Neural progenitor cell (in vitro differentiated cells): ENCODE data around the gene PRKCE. TPM values are rescaled to one million over a fixed set of nuclear protein-coding genes. Genes with fewer than 3 reads are reported as not detected.

Source experiments
- DNase-seq: peaks from one replicate; pipeline ENCODE4 v3.0.0-alpha.2; 2016; ENCODE audit warnings: low spot score
- H2AFZ ChIP-seq: fragments of 200-600 bp; sonication (generic); replicated peaks from 2 replicates; pipeline ENCODE4 v1.6.1; 2016; ENCODE audit warnings: antibody characterized with exemption
- H3F3A ChIP-seq: fragments of 200-600 bp; sonication (generic); 2 replicates; pipeline ENCODE4 v1.6.1; 2016; ENCODE audit warnings: antibody characterized with exemption, low read depth
- H3K27ac ChIP-seq: fragments of 200-600 bp; sonication (generic); 2 replicates; pipeline ENCODE4 v1.5.1; 2016; ENCODE audit warnings: mild to moderate bottlenecking
- H3K27me3 ChIP-seq: fragments of 200-600 bp; sonication (generic); 2 replicates; pipeline ENCODE4 v1.6.1; 2016; ENCODE audit warnings: mild to moderate bottlenecking, moderate library complexity
- H3K36me3 ChIP-seq: fragments of 200-600 bp; sonication (generic); 2 replicates; pipeline ENCODE4 v1.5.1; 2016
- H3K4me1 ChIP-seq: fragments of 200-600 bp; sonication (generic); 2 replicates; pipeline ENCODE4 v1.6.1; 2016; ENCODE audit warnings: mixed run types
- H3K4me2 ChIP-seq: fragments of 200-600 bp; sonication (generic); 2 replicates; pipeline ENCODE4 v1.6.1; 2016
- H3K4me3 ChIP-seq: fragments of 200-600 bp; sonication (generic); 2 replicates; pipeline ENCODE4 v1.5.1; 2016
- H3K79me2 ChIP-seq: fragments of 200-600 bp; sonication (generic); 2 replicates; pipeline ENCODE4 v1.6.1; 2016; ENCODE audit warnings: low read depth
- H3K9ac ChIP-seq: fragments of 200-600 bp; sonication (generic); 2 replicates; pipeline ENCODE4 v1.6.1; 2016
- H3K9me3 ChIP-seq: fragments of 200-600 bp; sonication (generic); 2 replicates; pipeline ENCODE4 v1.5.1; 2016; ENCODE audit warnings: low read depth
- H4K20me1 ChIP-seq: fragments of 200-600 bp; sonication (generic); 2 replicates; pipeline ENCODE4 v1.6.1; 2016; ENCODE audit warnings: low read depth
- H3K27ac Mint-ChIP-seq: 3 replicates; pipeline ENCODE4 v1.8.0; 2021; ENCODE audit warnings: mixed read lengths
- H3K27me3 Mint-ChIP-seq: 2 replicates; pipeline ENCODE4 v1.8.0; 2022; ENCODE audit warnings: low read depth, mild to moderate bottlenecking, inconsistent platforms, moderate library complexity, mixed read lengths; ENCODE audit not compliant: insufficient read depth
- H3K36me3 Mint-ChIP-seq: 3 replicates; pipeline ENCODE4 v1.8.0; 2021; ENCODE audit warnings: mixed read lengths
- H3K4me1 Mint-ChIP-seq: 3 replicates; pipeline ENCODE4 v1.8.0; 2021; ENCODE audit warnings: mixed read lengths
- H3K4me3 Mint-ChIP-seq: 3 replicates; pipeline ENCODE4 v1.8.0; 2021; ENCODE audit warnings: mild to moderate bottlenecking, moderate library complexity, mixed read lengths
- H3K9me3 Mint-ChIP-seq: 3 replicates; pipeline ENCODE4 v1.8.0; 2020; ENCODE audit warnings: mixed read lengths
- CTCF ChIP-seq: fragments of 200-600 bp; sonication (generic); IDR thresholded peaks from 2 replicates; pipeline ENCODE4 v1.5.1; 2017; ENCODE audit warnings: antibody characterized with exemption, mild to moderate bottlenecking
- EZH2 ChIP-seq: fragments of 200-600 bp; sonication (generic); IDR thresholded peaks from 2 replicates; pipeline ENCODE4 v1.6.1; 2017; ENCODE audit warnings: antibody characterized with exemption, mild to moderate bottlenecking, moderate library complexity
- EZH2phosphoT487 ChIP-seq: fragments of 200-600 bp; sonication (generic); IDR thresholded peaks from 2 replicates; pipeline ENCODE4 v1.6.1; 2017; ENCODE audit warnings: antibody characterized with exemption
- total RNA-seq: library from RNA; depleted of rRNA; stranded (reverse); fragments of >200 nt; gene quantifications from 2 replicates; pipeline ENCODE4 v1.2.3, GENCODE V29; 2015; ENCODE audit warnings: low replicate concordance

Gene PRKCE
- total RNA-seq, 1 donor from 2014 or later, result 4.1 TPM

GRCh38 chr2:46227022-46227421 is 575.5 kb downstream of the PRKCE start:
- H3K27ac Mint-ChIP-seq, result no peak overlapping the region
- peaks cover 16% of the 10 kb centered on the region for H3K4me1 Mint-ChIP-seq
- peaks cover 10% of the 10 kb centered on the region for H3K9me3 Mint-ChIP-seq

GRCh38 chr2:46227674-46228289 is 576.3 kb downstream of the PRKCE start:
- Histone ChIP-seq H3K9ac (no peak overlapping the region), H4K20me1 (no peaks in the 10 kb centered on the region), H3K36me3 (no peaks in the 10 kb centered on the region), H3F3A (peaks cover 9% of the 10 kb centered on the region), H3K79me2 (no peaks in the 10 kb centered on the region), H3K27ac (no peak overlapping the region), H2AFZ (no peak overlapping the region), H3K4me2 (no peak overlapping the region), H3K4me1 (peaks cover 8% of the 10 kb centered on the region), H3K27me3 (no peaks in the 10 kb centered on the region), H3K4me3 (no peak overlapping the region), H3K9me3 (no peaks in the 10 kb centered on the region)
- H3K4me1 Mint-ChIP-seq, result peaks cover 16% of the 10 kb centered on the region
- DNase-seq, result no peak
- TF ChIP-seq CTCF (no peak), EZH2phosphoT487 (no peak), EZH2 (no peak)
- no peak overlapping the region for H3K27ac Mint-ChIP-seq
- peaks cover 2% of the 10 kb centered on the region for H3K27me3 Mint-ChIP-seq
- no peaks in the 10 kb centered on the region for H3K36me3 Mint-ChIP-seq
- no peak overlapping the region for H3K4me3 Mint-ChIP-seq
- peaks cover 8% of the 10 kb centered on the region for H3K9me3 Mint-ChIP-seq

More at GRCh38 chr2:46227022-46227421, 575.5 kb downstream of the PRKCE start:
- Histone ChIP-seq H3K4me2 (no peak overlapping the region), H3K27me3 (no peaks in the 10 kb centered on the region), H3K79me2 (no peaks in the 10 kb centered on the region), H3K9me3 (no peaks in the 10 kb centered on the region), H3K4me3 (no peak overlapping the region), H3K9ac (no peak overlapping the region), H3K27ac (no peak overlapping the region), H3K36me3 (no peaks in the 10 kb centered on the region), H3F3A (peaks cover 9% of the 10 kb centered on the region), H4K20me1 (no peaks in the 10 kb centered on the region), H3K4me1 (peaks cover 8% of the 10 kb centered on the region), H2AFZ (no peak overlapping the region)
- H3K27me3 Mint-ChIP-seq, result peaks cover 2% of the 10 kb centered on the region
- no peak for TF ChIP-seq EZH2phosphoT487
- TF ChIP-seq EZH2, result no peak
- no peak for TF ChIP-seq CTCF
- no peak for DNase-seq
- H3K4me3 Mint-ChIP-seq, result no peak overlapping the region
- H3K36me3 Mint-ChIP-seq, result no peaks in the 10 kb centered on the region

GRCh38 chr2:46229134-46230063 is 577.9 kb downstream of the PRKCE start:
- H3K36me3 Mint-ChIP-seq, result no peaks in the 10 kb centered on the region
- no peaks in the 10 kb centered on the region for H4K20me1 ChIP-seq
- peaks cover 3% of the 10 kb centered on the region for H3K9me3 Mint-ChIP-seq
- H3K27ac ChIP-seq, result no peak overlapping the region
- H3K79me2 ChIP-seq, result no peaks in the 10 kb centered on the region
- peaks cover 9% of the 10 kb centered on the region for H3F3A ChIP-seq
- TF ChIP-seq EZH2 (no peak), EZH2phosphoT487 (no peak), CTCF (peak; percentile 10)
- H3K4me1 ChIP-seq, result peaks cover 8% of the 10 kb centered on the region
- no peaks in the 10 kb centered on the region for H3K36me3 ChIP-seq
- no peak overlapping the region for H3K9ac ChIP-seq
- H3K27me3 Mint-ChIP-seq, result peaks cover 2% of the 10 kb centered on the region
- H3K27me3 ChIP-seq, result no peaks in the 10 kb centered on the region
- no peak overlapping the region for H3K27ac Mint-ChIP-seq
- H3K4me1 Mint-ChIP-seq, result peaks cover 16% of the 10 kb centered on the region
- DNase-seq, result peak; percentile 41
- no peaks in the 10 kb centered on the region for H3K9me3 ChIP-seq
- H2AFZ ChIP-seq, result no peak overlapping the region
- H3K4me3 ChIP-seq, result no peak overlapping the region
- no peak overlapping the region for H3K4me3 Mint-ChIP-seq
- H3K4me2 ChIP-seq, result peak overlapping the region; percentile 9
